ENCODE measurements around the gene ZBTB5.

DNA sequence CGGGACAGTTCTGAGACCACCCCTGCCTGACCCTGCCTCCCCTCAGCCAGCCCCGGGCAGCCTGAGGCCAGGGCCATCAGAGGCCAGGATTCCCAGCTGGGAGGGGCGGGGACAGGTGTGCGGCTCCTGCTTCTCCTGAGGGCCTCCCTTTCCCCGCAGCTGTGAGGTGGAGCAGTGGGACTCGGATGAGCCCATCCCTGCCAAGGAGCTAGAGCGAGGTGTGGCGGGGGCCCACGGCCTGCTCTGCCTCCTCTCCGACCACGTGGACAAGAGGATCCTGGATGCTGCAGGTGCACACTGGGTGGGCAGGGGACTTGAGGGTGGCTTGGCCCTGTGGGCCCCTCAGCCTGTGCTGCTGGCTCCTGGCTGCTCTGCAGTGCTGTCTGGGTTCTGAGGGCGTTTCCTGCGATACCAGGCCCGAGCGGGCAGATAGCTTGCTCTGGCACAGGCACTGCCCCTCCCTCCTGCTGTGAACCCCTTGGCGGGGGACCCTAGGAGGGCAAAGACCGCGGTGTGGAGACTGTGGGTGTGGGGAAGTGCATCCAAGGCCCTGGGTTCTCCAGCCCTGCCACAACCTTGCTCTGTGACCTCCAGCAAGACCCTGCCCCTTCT, 40.5 kb downstream of the ZBTB5 start:
- TF ChIP-seq, protein P1, sequence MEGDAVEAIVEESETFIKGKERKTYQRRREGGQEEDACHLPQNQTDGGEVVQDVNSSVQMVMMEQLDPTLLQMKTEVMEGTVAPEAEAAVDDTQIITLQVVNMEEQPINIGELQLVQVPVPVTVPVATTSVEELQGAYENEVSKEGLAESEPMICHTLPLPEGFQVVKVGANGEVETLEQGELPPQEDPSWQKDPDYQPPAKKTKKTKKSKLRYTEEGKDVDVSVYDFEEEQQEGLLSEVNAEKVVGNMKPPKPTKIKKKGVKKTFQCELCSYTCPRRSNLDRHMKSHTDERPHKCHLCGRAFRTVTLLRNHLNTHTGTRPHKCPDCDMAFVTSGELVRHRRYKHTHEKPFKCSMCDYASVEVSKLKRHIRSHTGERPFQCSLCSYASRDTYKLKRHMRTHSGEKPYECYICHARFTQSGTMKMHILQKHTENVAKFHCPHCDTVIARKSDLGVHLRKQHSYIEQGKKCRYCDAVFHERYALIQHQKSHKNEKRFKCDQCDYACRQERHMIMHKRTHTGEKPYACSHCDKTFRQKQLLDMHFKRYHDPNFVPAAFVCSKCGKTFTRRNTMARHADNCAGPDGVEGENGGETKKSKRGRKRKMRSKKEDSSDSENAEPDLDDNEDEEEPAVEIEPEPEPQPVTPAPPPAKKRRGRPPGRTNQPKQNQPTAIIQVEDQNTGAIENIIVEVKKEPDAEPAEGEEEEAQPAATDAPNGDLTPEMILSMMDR (conservative IDR thresholded peaks at IDR 0.05; ENCODE audit: low read length): no peak
- no peak for TF ChIP-seq EZH2phosphoT487 (IDR thresholded peaks at IDR 0.05; ENCODE audit: borderline replicate concordance)
